ENCODE data around the gene CNN2.

DNA sequence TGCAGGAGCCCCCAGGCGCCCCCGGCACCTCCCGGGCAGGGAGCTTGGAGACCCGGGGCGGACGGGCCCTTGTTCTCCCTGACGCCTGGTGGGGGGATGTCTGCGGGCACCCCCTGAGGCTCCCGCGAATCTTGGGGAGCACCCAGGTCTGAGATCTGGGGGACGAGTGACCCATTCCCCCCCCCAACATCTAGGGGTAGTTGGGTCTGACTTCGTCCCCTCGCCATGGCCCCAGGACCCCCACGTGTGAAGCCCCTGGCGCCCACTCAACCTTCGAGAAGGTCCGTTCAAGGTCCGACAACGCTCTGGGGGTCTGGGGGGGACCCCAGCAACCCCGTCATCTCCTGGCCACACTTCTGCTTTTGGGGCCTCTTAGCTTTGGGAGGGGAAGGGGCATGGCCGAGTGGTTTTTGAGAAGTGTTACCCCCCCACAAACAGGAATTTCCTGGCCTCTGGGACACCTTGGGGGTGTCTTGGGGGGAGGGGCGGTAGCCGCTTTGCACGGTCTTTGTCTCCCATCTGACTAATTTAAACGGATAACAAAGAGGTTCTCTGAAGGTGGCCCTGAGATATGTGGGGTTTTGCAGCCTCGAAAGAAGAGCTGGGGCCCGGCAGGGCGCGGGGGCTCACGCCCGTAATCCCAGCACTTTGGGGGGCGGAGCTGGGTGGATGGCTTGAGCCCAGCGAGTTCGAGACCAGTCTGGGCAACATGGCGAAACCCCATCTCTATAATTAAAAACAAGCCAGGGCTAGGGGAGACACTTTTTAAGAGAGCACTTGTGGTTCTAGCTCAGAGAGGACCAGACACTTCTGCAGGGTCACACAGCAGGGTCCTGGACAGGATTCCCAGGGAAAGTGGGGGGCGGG, 608 bp downstream of the CNN2 start:
- no peak for TF ChIP-seq SETDB1 (CRISPR knock-in tag; IDR thresholded peaks at IDR 0.05; ENCODE audit: borderline replicate concordance)
- TF ChIP-seq, protein P1, sequence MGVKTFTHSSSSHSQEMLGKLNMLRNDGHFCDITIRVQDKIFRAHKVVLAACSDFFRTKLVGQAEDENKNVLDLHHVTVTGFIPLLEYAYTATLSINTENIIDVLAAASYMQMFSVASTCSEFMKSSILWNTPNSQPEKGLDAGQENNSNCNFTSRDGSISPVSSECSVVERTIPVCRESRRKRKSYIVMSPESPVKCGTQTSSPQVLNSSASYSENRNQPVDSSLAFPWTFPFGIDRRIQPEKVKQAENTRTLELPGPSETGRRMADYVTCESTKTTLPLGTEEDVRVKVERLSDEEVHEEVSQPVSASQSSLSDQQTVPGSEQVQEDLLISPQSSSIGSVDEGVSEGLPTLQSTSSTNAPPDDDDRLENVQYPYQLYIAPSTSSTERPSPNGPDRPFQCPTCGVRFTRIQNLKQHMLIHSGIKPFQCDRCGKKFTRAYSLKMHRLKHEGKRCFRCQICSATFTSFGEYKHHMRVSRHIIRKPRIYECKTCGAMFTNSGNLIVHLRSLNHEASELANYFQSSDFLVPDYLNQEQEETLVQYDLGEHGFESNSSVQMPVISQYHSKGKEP (CRISPR knock-in tag; IDR thresholded peaks at IDR 0.05): no peak
- no peak for TF ChIP-seq HDAC2 (CRISPR knock-in tag; IDR thresholded peaks at IDR 0.05)
- TF ChIP-seq EP300 (IDR thresholded peaks at IDR 0.05; ENCODE audit: low read depth in 2 of 2, low read length in 2 of 2): no peak
- no peak for TF ChIP-seq EP300 (CRISPR knock-in tag; IDR thresholded peaks at IDR 0.05; ENCODE audit: borderline replicate concordance)
- TF ChIP-seq CEBPB (IDR thresholded peaks at IDR 0.05; ENCODE audit: borderline replicate concordance, low read depth, low read length): no peak
- 0 out of 2 replicates have a peak, but pooled peaks have one; percentile 6 for TF ChIP-seq ARNT2 (CRISPR knock-in tag; IDR thresholded peaks at IDR 0.05; ENCODE audit: low read depth)

All from HepG2 (cell line).